Hepatocyte (in vitro differentiated cells): Measurements from ENCODE around the gene TTC8. TPM values are rescaled to one million over a fixed set of nuclear protein-coding genes. Genes with fewer than 3 reads are reported as not detected.

Experiments
- DNase-seq: peaks from one replicate; pipeline ENCODE4 v3.0.0-alpha.2; 2016; ENCODE audit warnings: low spot score
- H2AFZ ChIP-seq: fragments of 200-600 bp; sonication (generic); 2 replicates; pipeline ENCODE4 v1.6.0; 2016; ENCODE audit warnings: antibody characterized with exemption, mild to moderate bottlenecking
- H3K27ac ChIP-seq: fragments of 200-600 bp; sonication (generic); 2 replicates; pipeline ENCODE4 v1.5.1; 2016; ENCODE audit warnings: mild to moderate bottlenecking
- H3K27me3 ChIP-seq: fragments of 200-600 bp; sonication (generic); 2 replicates; pipeline ENCODE4 v1.6.1; 2016
- H3K36me3 ChIP-seq: fragments of 200-600 bp; sonication (generic); replicated peaks from 2 replicates; pipeline ENCODE4 v1.5.1; 2016; ENCODE audit warnings: low read depth; ENCODE audit not compliant: insufficient read depth
- H3K4me1 ChIP-seq: fragments of 200-600 bp; sonication (generic); 2 replicates; pipeline ENCODE4 v1.5.1; 2016; ENCODE audit warnings: mild to moderate bottlenecking, moderate library complexity; ENCODE audit not compliant: insufficient read depth
- H3K4me2 ChIP-seq: fragments of 200-600 bp; sonication (generic); 2 replicates; pipeline ENCODE4 v1.6.0; 2016
- H3K4me3 ChIP-seq: fragments of 200-600 bp; sonication (generic); 2 replicates; pipeline ENCODE4 v1.5.1; 2016; ENCODE audit warnings: mild to moderate bottlenecking
- H3K79me2 ChIP-seq: fragments of 200-600 bp; sonication (generic); 2 replicates; pipeline ENCODE4 v1.6.0; 2017; ENCODE audit warnings: mild to moderate bottlenecking
- H3K9me2 ChIP-seq: fragments of 200-600 bp; sonication (generic); replicated peaks from 2 replicates; pipeline ENCODE4 v1.6.0; 2017; ENCODE audit warnings: mild to moderate bottlenecking; ENCODE audit not compliant: insufficient read depth
- H3K9me3 ChIP-seq: fragments of 200-600 bp; sonication (generic); 2 replicates; pipeline ENCODE4 v1.5.1; 2016; ENCODE audit warnings: low read depth, mild to moderate bottlenecking
- H4K20me1 ChIP-seq: fragments of 200-600 bp; sonication (generic); 2 replicates; pipeline ENCODE4 v1.6.0; 2016; ENCODE audit warnings: mild to moderate bottlenecking; ENCODE audit not compliant: insufficient read depth, poor library complexity, severe bottlenecking
- EZH2 ChIP-seq: fragments of 200-600 bp; sonication (generic); IDR thresholded peaks from 2 replicates; pipeline ENCODE4 v1.6.1; 2016; ENCODE audit warnings: antibody characterized with exemption, mild to moderate bottlenecking, borderline replicate concordance
- EZH2phosphoT487 ChIP-seq: fragments of 200-600 bp; sonication (generic); IDR thresholded peaks from one replicate; pipeline ENCODE4 v1.6.1; 2018; ENCODE audit warnings: antibody characterized with exemption, mild to moderate bottlenecking, low read depth, moderate library complexity; ENCODE audit not compliant: unreplicated experiment, severe bottlenecking
- WGBS: methylation state at CpG from one replicate; pipeline ENCODE4 v1.1.6; 2016; ENCODE audit warnings: low lambda C conversion rate; ENCODE audit errors: missing lambda C conversion rate; 5-methylcytosine and 5-hydroxymethylcytosine counted together
- polyA plus RNA-seq: library from polyadenylated mRNA; unstranded; fragments of >200 nt; fragmentation: Nextera tagmentation; extraction: Ambion mirVana; gene quantifications from 2 replicates; pipeline ENCODE4 v1.2.1, GENCODE V29; 2016
- total RNA-seq: library from RNA; depleted of rRNA; stranded (reverse); fragments of >200 nt; gene quantifications from 2 replicates; pipeline ENCODE4 v1.2.3, GENCODE V29; 2014
- TF ChIP-seq, protein P1 (sequence below): fragments of 200-600 bp; sonication (generic); IDR thresholded peaks from 2 replicates; pipeline ENCODE4 v1.5.1; 2016; ENCODE audit warnings: antibody characterized with exemption, mild to moderate bottlenecking; ENCODE audit not compliant: poor library complexity

TTC8 gene
- total and polyA plus RNA-seq, 2 experiments from 2014 or later, result 23.0 to 25.6 TPM

DNA sequence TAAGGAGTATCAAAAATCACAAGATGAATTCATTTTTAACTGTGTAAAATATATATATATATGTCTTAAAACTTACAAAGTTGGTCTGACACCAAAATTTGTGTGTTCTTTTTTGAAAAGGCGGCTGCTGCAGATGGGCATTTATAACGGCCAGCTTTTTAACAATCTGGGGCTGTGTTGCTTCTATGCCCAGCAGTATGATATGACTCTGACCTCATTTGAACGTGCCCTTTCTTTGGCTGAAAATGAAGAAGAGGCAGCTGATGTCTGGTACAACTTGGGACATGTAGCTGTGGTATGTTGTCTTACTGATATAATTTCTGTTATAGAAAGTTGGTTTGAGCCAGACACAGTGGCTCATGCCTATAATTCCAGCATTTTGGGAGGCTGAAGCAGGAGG lies 47.0 kb downstream of the TTC8 start:
- TF ChIP-seq EZH2 (no peak), EZH2phosphoT487 (no peak)
- TF ChIP-seq, protein P1, sequence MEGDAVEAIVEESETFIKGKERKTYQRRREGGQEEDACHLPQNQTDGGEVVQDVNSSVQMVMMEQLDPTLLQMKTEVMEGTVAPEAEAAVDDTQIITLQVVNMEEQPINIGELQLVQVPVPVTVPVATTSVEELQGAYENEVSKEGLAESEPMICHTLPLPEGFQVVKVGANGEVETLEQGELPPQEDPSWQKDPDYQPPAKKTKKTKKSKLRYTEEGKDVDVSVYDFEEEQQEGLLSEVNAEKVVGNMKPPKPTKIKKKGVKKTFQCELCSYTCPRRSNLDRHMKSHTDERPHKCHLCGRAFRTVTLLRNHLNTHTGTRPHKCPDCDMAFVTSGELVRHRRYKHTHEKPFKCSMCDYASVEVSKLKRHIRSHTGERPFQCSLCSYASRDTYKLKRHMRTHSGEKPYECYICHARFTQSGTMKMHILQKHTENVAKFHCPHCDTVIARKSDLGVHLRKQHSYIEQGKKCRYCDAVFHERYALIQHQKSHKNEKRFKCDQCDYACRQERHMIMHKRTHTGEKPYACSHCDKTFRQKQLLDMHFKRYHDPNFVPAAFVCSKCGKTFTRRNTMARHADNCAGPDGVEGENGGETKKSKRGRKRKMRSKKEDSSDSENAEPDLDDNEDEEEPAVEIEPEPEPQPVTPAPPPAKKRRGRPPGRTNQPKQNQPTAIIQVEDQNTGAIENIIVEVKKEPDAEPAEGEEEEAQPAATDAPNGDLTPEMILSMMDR, result no peak
- Histone ChIP-seq H3K4me1 (no peaks in the 10 kb centered on the region), H3K9me3 (no peaks in the 10 kb centered on the region)

DNA sequence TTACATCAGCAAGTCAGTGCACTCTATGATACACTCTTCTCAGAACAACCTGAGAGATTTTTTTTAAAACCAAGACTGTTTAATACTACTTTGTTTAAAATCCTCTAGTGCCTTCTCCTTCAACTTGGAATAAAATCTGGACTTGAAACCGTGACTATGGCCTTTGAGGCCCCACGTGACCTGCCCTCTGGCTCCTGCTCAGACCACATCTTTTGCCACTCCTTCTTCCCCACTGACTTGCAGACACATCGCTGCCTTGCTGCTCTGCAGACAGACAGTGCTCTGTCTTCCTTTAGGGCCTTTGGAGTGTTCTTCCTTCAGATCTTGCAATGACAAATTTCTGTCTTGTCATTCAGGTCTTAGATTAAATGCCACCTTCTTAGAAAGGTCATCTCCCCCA lies 48.5 kb downstream of the TTC8 start:
- no peak for DNase-seq
- TF ChIP-seq EZH2phosphoT487, result no peak
- no peak for TF ChIP-seq EZH2
- TF ChIP-seq, protein P1, result no peak
- Histone ChIP-seq H3K36me3 (no peaks in the 10 kb centered on the region), H3K4me2 (no peak overlapping the region), H3K27ac (no peak overlapping the region), H2AFZ (no peak overlapping the region), H4K20me1 (no peaks in the 10 kb centered on the region), H3K9me3 (no peaks in the 10 kb centered on the region), H3K4me3 (no peak overlapping the region), H3K9me2 (no peaks in the 10 kb centered on the region), H3K27me3 (no peaks in the 10 kb centered on the region), H3K79me2 (no peaks in the 10 kb centered on the region), H3K4me1 (no peaks in the 10 kb centered on the region)
- WGBS, result 85% methylated on average over 3 of the region's 3 CpGs

More for the DNA sequence above, 47.0 kb downstream of the TTC8 start:
- no peaks in the 10 kb centered on the region for H3K9me2 ChIP-seq
- H3K4me3 ChIP-seq, result no peak overlapping the region
- no peak for DNase-seq
- no peaks in the 10 kb centered on the region for H3K27me3 ChIP-seq
- no peak overlapping the region for H3K27ac ChIP-seq
- H4K20me1 ChIP-seq, result no peaks in the 10 kb centered on the region
- 92% methylated on average over 3 of the region's 3 CpGs for WGBS
- H3K36me3 ChIP-seq, result no peaks in the 10 kb centered on the region
- H2AFZ ChIP-seq, result no peak overlapping the region
- no peaks in the 10 kb centered on the region for H3K79me2 ChIP-seq
- H3K4me2 ChIP-seq, result no peak overlapping the region

DNA sequence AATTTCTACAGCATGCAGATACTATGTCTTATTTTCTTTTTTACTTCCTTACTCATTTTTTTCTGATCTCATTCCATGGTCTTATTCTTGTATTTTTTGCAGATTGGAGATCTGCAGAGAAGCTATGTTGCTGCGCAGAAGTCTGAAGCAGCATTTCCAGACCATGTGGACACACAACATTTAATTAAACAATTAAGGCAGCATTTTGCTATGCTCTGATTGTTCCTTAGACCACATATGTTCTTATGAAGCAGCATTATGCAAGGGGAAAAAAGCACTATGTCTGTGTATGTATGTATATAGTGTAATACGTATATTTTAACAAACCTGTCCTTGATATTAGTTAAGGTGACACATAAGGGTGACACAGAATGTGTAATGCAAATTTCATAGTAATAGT lies 52.7 kb downstream of the TTC8 start:
- no peak overlapping the region for H3K27ac ChIP-seq
- DNase-seq, result no peak
- H3K79me2 ChIP-seq, result no peaks in the 10 kb centered on the region
- no peaks in the 10 kb centered on the region for H3K4me1 ChIP-seq
- WGBS, result 98% methylated on average over 2 of the region's 2 CpGs
- H3K27me3 ChIP-seq, result no peaks in the 10 kb centered on the region
- no peak overlapping the region for H3K4me3 ChIP-seq
- H3K9me3 ChIP-seq, result no peaks in the 10 kb centered on the region
- H2AFZ ChIP-seq, result no peak overlapping the region
- H3K36me3 ChIP-seq, result no peaks in the 10 kb centered on the region
- H3K9me2 ChIP-seq, result no peaks in the 10 kb centered on the region
- H4K20me1 ChIP-seq, result no peaks in the 10 kb centered on the region
- TF ChIP-seq EZH2 (no peak), EZH2phosphoT487 (no peak)
- TF ChIP-seq, protein P1, result no peak
- no peak overlapping the region for H3K4me2 ChIP-seq

DNA sequence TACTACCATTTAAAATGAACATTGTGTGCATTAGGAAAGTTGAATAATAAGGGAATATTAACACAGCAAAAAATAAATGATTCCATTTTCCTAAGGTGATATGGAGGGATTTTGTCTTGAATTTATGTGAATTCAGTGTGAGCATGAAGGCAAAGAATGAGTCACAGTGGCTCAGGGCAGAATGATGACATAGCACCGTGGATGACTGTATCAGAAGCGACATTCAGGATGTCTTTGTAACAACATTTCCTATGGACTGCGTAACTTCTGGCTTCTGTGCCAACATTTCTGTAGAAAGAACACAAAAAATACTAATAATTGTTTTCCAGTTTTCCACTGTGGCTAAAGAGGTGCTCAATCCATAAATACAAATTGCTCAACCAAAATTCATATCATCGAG lies 54.6 kb downstream of the TTC8 start:
- H2AFZ ChIP-seq, result no peak overlapping the region
- no peaks in the 10 kb centered on the region for H3K4me1 ChIP-seq
- no peak for TF ChIP-seq EZH2
- no peak for TF ChIP-seq EZH2phosphoT487
- TF ChIP-seq, protein P1, result no peak
- no peaks in the 10 kb centered on the region for H3K9me2 ChIP-seq
- no peaks in the 10 kb centered on the region for H3K9me3 ChIP-seq
- H4K20me1 ChIP-seq, result no peaks in the 10 kb centered on the region
- no peak overlapping the region for H3K4me3 ChIP-seq
- no peaks in the 10 kb centered on the region for H3K36me3 ChIP-seq
- no peaks in the 10 kb centered on the region for H3K27me3 ChIP-seq
- H3K79me2 ChIP-seq, result no peaks in the 10 kb centered on the region
- no peak overlapping the region for H3K4me2 ChIP-seq
- 92% methylated on average over 4 of the region's 4 CpGs for WGBS
- H3K27ac ChIP-seq, result no peak overlapping the region
- DNase-seq, result no peak
